CD4-positive, alpha-beta T cell treated with Interleukin-10 for 1 hour (primary cell): ENCODE results near the gene MEIS1.
"Not testable (repeated sequence)": the region's sequence is repeated elsewhere in the genome, so short reads cannot be mapped to it uniquely, and the experiment has no call there.

Experiments used
- DNase-seq: peaks from one replicate; pipeline ENCODE4 v3.0.0-alpha.2; 2020

The MEIS1 gene

GRCh38 chr2:66434679-66435548 is at the start of gene MEIS1:
MEIS1 (plus strand) TSS chr2:66435125; CDS start chr2:66435857, 732 bp downstream.
- peak; percentile 37 for DNase-seq

- no peak for DNase-seq
Observed at GRCh38 chr2:66387016-66387753, 47.7 kb upstream of the MEIS1 start.

- no peak for DNase-seq
Observed at GRCh38 chr2:66389651-66390131, 45.2 kb upstream of the MEIS1 start.

GRCh38 chr2:66390152-66390551 is 44.8 kb upstream of the MEIS1 start:
- DNase-seq, result no peak

GRCh38 chr2:66390811-66391210 is 44.1 kb upstream of the MEIS1 start:
- DNase-seq, result no peak

GRCh38 chr2:66391240-66391639 is 43.7 kb upstream of the MEIS1 start:
- DNase-seq, result not testable (repeated sequence)

GRCh38 chr2:66405473-66405872 is 29.5 kb upstream of the MEIS1 start:
- no peak for DNase-seq

- DNase-seq, result no peak
Observed at GRCh38 chr2:66408905-66409304, 26.0 kb upstream of the MEIS1 start.

- DNase-seq, result no peak
Observed at GRCh38 chr2:66412874-66413273, 22.1 kb upstream of the MEIS1 start.

- no peak for DNase-seq
Observed at GRCh38 chr2:66414896-66415295, 20.0 kb upstream of the MEIS1 start.

GRCh38 chr2:66418381-66418780 is 16.5 kb upstream of the MEIS1 start:
- DNase-seq, result no peak

- no peak for DNase-seq
Observed at GRCh38 chr2:66421612-66422011, 13.3 kb upstream of the MEIS1 start.

- DNase-seq, result no peak
Observed at GRCh38 chr2:66423391-66424124, 11.4 kb upstream of the MEIS1 start.

- no peak for DNase-seq
Observed at GRCh38 chr2:66426244-66427111, 8.4 kb upstream of the MEIS1 start.

- no peak for DNase-seq
Observed at GRCh38 chr2:66427300-66427699, 7.6 kb upstream of the MEIS1 start.

GRCh38 chr2:66428986-66429612 is 5.8 kb upstream of the MEIS1 start:
- DNase-seq, result peak; percentile 7

- DNase-seq, result no peak
Observed at GRCh38 chr2:66429693-66430504, 5.0 kb upstream of the MEIS1 start.

- DNase-seq, result no peak
Observed at GRCh38 chr2:66430505-66431273, 4.2 kb upstream of the MEIS1 start.

GRCh38 chr2:66431274-66431642 is 3.7 kb upstream of the MEIS1 start:
- no peak for DNase-seq
